Brain microvascular endothelial cell (primary cell): ENCODE results near the gene PF4V1.

Experiments
- DNase-seq: peaks from one replicate; pipeline ENCODE4 v3.0.0-alpha.2; 2020
- H3K27ac ChIP-seq: fragments of 250-450 bp; sonication (Bioruptor Pico); 2 replicates; pipeline ENCODE4 v1.5.1; 2020; ENCODE audit warnings: mild to moderate bottlenecking, moderate library complexity
- H3K27me3 ChIP-seq: fragments of 250-450 bp; sonication (Bioruptor Pico); replicated peaks from 2 replicates; pipeline ENCODE4 v1.5.1; 2020; ENCODE audit warnings: mild to moderate bottlenecking
- H3K36me3 ChIP-seq: fragments of 250-450 bp; sonication (Bioruptor Pico); replicated peaks from 2 replicates; pipeline ENCODE4 v1.5.1; 2020; ENCODE audit warnings: mild to moderate bottlenecking
- H3K4me3 ChIP-seq: 2 replicates; pipeline ENCODE4 v1.5.1; 2011; ENCODE audit warnings: low read depth, mild to moderate bottlenecking, control low read depth, low read length, moderate library complexity
- CTCF ChIP-seq: IDR thresholded peaks from 2 replicates; pipeline ENCODE4 v1.5.1; 2011; ENCODE audit warnings: low read depth, mild to moderate bottlenecking, moderate library complexity, low read length, control low read depth, inconsistent platforms; ENCODE audit errors: missing control alignments
- in situ Hi-C: cut with HindIII; loops from 2 replicates; pipeline ENCODE4 v1.10.0; 2017; ENCODE audit warnings: low sequenced_read_pairs, low pct_ligation_motif_present

Gene PF4V1

GRCh38 chr4:73817341-73817740, 35.8 kb upstream of the PF4V1 start:
- Histone ChIP-seq H3K27ac (no peak overlapping the region), H3K36me3 (no peaks in the 10 kb centered on the region), H3K27me3 (no peaks in the 10 kb centered on the region), H3K4me3 (no peak overlapping the region)
- no peak for DNase-seq
- TF ChIP-seq CTCF, result no peak
- in situ Hi-C loops, result no loop called here

- Histone ChIP-seq H3K4me3 (no peak overlapping the region), H3K36me3 (no peaks in the 10 kb centered on the region), H3K27ac (no peak overlapping the region), H3K27me3 (no peaks in the 10 kb centered on the region)
- no peak for TF ChIP-seq CTCF
- DNase-seq, result no peak
- in situ Hi-C loops, result no loop called here
Measured at GRCh38 chr4:73821325-73821724, 31.8 kb upstream of the PF4V1 start.

DNA sequence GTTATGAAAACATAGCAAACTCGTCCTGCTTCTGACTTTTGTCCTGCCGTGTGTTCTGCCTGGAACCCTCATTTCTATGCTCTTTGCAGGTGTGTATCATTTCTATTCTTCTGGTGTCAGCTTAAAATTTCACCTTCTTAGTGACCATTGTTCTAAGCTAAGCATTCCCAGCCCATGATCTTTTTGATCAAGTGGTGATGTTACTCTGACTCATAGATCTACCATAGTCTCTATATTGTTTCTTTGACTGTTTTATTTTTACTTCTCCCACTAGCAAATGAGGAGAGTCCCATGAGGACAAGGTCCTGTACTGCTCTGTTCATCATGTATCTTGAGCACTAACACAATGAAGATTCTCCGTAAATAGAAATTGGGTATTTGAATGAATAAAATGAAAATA, 30.7 kb upstream of the PF4V1 start:
- no peak for DNase-seq
- Histone ChIP-seq H3K4me3 (no peak overlapping the region), H3K27me3 (no peaks in the 10 kb centered on the region), H3K27ac (no peak overlapping the region), H3K36me3 (no peaks in the 10 kb centered on the region)
- TF ChIP-seq CTCF, result no peak
- in situ Hi-C loops, result no loop called here

DNA sequence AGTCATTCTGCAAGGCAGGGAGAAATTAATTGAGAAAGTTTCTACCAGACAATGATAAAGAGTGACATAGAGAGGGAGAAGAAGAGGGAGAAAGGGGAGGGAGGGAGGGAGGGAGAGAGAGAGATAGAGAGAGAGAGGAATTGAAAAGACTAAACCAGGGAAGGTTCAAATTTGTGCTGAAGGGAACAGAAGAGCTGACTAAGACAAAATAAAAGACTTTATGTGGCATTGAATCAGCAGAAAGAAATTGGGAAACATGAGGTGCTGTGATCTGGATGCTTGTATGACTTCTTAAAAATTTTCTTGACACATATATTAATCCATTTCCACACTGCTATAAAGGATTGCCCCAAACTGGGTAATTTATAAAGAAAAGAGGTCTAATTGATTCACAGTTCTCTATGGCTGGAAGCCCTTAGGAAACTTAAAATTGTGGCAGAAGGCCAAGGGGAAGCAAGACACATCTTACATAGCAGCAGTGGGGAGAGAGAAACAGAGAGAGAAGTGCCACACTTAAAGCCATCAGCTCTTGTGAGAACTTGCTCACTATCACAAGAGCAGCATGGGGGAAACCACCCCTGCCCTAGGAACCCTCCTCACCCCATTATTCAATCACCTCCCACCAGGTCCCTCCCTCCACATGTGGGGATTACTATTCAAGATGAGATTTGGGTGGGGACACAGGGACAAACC, 30.1 kb upstream of the PF4V1 start:
- in situ Hi-C loops, result no loop called here
- TF ChIP-seq CTCF, result no peak
- H3K27ac ChIP-seq, result no peak overlapping the region
- H3K27me3 ChIP-seq, result no peaks in the 10 kb centered on the region
- H3K4me3 ChIP-seq, result no peak overlapping the region
- no peak for DNase-seq
- H3K36me3 ChIP-seq, result no peaks in the 10 kb centered on the region

DNA sequence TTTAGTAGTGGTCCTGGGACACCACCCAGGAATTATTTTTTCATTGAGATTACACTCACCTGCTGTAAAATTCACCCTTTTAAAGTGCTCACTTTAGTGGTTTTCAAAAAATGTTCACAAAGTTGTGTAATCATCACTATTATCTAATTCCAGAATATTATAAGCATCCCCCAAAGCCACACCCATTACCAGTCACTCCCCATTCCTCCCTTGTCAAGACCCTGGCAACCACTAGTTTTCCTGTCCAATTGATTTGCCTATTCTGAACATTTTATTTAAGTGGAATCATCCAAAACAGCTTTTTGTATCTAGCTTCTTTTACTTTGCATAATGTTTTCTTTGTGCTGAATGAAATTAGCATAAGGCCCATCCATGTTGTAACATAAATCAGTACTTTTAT, 29.3 kb upstream of the PF4V1 start:
- in situ Hi-C loops, result no loop called here
- DNase-seq, result no peak
- Histone ChIP-seq H3K36me3 (no peaks in the 10 kb centered on the region), H3K27ac (no peak overlapping the region), H3K27me3 (no peaks in the 10 kb centered on the region), H3K4me3 (no peak overlapping the region)
- TF ChIP-seq CTCF, result no peak

- DNase-seq, result peak; percentile 59
- Histone ChIP-seq H3K4me3 (no peak overlapping the region), H3K27me3 (no peaks in the 10 kb centered on the region), H3K36me3 (no peaks in the 10 kb centered on the region), H3K27ac (no peak overlapping the region)
- TF ChIP-seq CTCF, result no peak
- in situ Hi-C loops, result no loop called here
Measured at GRCh38 chr4:73828956-73829355, 24.1 kb upstream of the PF4V1 start.
